Activated CD4-positive, alpha-beta T cell treated with anti-CD3 and anti-CD28 coated beads, Interleukin-2, Interleukin-4, amounts not matched to agents 100 ng/mL and 50 ng/mL, durations not matched to agents 16 hours and 8 hours (primary cell): ENCODE measurements around the gene CEP95.

Experiments
- DNase-seq: peaks from one replicate; pipeline ENCODE4 v3.0.0-alpha.2; 2020; ENCODE audit warnings: low spot score

The CEP95 gene

DNA sequence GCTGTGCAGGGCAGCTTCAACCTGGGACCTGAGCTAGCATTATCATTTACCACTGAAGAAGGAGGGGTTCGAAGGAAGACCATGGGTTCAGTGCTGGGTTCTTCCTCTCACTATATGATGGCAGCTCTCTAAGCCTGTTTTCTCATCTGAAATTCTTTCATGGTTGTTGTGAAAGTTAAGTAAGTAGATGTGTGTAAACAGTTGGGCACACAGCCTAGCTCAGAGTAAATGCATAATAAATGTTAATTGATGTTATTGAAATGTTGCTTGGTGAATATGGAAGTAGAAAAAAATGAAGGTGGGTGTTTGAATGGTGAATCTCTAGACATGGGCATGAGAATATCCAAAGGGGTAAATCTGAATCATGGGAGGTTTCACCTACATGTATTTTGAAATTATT lies 9.1 kb downstream of the CEP95 start:
- no peak for DNase-seq

DNA sequence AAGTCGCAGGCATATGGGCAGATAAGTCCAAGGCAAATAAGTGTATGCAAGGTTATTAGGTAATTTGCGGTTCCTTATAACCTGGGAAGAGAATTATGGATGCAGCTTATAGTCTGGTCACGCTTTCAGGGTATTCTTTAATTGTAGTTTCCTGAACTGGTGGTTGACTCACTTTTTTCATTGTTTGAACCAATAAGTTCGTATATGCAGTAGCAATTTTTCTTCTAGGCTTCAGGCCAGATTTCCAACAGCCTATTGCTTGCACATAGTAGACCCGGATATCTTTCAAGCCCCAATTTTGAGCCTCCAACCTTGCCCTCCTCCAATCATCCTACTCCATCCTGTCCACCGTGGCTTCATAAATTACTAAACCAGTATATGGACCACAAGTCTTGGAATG lies 12.8 kb downstream of the CEP95 start:
- DNase-seq: no peak

DNA sequence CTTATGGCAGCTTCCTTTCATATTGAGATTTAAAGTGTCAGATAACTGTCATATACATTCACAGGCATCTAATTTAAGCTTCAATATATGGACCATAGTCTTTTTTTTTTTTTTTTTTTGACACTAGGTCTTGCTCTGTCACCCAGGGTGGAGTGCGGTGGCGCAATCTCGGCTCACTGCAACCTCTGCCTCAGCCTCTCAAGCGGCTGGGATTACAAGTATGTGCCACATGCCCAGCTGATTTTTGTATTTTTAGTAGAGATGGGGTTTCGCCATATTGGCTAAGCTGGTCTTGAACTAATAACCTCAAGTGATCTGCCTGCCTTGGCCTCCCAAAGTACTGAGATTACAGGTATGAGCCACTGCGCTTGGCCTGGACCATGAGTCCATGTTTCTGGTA lies 13.6 kb downstream of the CEP95 start:
- DNase-seq: no peak

DNA sequence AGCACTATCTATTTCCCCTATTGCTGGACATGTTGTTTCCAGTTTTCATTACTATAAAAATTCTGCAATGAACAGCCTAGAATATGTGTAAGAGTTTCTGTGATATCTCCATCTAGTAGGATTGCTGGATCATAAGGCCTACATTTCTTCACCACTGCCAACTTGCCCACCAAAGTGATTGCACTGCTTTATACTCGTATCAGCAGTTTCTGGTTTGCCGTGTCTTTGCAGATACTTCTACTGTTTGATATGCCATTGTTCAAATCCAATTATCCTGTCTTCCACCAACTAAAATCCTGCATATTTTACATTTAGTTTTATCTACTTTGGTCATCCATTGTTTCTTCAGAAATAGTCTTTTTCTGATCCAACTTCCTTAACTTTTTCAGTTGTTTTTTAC lies 21.1 kb downstream of the CEP95 start:
- DNase-seq: no peak

DNA sequence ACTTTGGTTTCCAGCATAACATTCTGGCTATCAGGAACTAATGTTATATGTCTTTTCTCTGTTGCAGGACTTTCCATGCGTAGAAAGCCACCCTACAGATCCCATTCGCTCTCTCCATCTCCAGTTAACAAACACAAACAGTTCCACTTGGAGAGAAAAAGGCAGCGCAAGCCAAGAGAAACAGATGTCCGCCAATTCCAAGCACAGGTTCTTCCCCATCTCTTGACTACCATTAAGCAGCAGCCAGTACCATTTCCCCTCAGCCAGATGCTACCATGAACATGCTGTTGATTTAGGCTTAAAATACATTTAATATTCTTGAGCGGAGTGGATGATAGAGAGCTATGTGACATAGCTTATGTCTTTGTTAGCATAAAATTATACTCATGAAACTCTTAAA lies 22.4 kb downstream of the CEP95 start:
- no peak for DNase-seq

DNA sequence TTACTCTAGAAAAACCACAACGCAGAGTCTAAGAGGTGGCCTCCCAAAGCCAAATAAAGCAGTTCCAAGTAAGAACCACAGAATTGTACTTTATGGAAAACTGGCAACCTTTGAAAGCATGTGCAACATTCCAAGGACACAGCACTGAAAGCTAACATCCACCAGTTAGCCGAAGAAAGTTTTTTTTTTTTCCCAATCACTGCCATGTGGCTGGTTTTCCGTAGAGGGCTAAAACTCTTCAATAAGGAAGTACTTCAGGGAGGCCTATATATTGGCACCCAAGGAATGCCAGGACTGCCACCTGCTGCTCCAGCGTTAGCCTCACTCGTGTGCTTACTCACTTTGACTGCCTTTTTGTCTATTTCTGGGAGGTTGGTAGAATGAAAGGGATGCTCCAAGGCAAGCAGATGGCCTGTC lies 25.2 kb downstream of the CEP95 start:
- DNase-seq: no peak

DNA sequence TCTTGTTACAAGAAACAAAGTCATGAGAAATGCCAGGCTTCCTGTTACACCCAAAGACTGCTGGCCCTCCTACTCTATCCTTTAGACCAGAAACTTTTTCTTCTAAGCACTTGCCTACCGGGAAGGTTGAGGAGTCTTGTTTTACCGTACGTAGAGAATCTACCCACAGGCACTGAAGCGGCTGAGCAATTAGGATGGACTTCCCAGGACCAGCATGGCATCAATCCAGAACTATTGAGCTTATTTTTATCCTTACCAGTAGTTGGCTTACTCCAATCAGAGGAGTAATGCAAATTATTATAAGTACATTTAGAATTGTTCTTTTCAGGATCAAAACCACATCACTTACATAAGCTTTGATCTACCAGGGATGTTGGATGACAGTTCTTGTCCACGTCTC lies 25.6 kb downstream of the CEP95 start:
- no peak for DNase-seq

DNA sequence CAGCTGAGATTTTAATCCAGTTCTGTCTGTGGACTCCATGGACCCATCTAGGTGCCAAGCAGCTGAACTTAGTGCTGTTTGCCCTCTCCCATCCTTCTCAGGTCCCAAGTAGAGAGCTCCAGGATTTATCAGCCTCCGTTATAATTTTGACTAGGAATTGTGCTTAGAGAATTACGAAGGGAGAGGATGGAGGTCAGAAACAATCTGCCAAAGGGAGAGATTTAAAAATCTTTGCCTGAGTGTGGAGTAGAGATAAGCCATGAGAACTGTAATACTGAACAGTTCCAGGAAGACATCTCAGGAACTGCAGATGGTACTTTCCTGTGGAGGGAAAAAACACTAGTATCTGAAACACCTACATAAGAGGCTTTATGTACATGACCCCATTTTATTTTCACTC lies 27.0 kb downstream of the CEP95 start:
- no peak for DNase-seq

DNA sequence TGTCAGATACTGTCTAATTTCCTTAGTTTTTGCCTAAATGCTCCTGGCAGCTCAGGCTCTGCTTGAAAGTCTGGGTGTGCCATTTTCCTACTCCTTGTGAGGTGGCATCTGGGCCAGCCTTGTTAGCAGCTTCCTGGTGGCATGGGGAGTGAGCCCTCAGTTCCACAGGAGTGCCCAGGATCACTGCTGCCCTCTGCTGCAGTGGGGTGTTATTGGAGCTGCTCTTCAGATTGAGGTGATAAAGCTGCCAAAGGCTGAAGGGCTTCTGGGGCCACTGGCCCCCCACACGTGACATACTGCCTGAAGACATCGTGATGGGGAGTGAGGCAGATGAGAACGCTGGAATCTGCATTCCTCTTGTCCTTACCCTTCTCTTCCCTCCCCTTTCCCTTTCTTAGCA lies 27.4 kb downstream of the CEP95 start:
- DNase-seq: no peak

DNA sequence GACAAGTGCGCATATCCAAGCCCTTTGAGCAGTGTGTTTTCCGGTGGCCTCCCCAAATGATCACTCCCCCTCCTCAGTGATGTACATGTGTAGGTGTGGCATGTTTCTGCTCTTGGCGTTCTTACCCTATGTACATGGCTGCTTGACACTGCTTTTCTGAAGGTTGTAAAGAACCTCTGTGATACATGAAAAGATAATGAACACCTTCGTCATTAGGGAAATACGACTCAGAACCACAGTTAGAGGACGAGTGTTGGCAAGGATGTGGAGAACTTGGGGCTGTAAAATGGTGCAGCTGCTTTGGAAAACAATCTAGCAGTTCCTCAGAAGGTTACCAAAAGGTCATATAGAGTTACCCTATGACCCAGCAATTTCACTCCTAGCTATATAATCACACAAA lies 28.6 kb downstream of the CEP95 start:
- DNase-seq: no peak

DNA sequence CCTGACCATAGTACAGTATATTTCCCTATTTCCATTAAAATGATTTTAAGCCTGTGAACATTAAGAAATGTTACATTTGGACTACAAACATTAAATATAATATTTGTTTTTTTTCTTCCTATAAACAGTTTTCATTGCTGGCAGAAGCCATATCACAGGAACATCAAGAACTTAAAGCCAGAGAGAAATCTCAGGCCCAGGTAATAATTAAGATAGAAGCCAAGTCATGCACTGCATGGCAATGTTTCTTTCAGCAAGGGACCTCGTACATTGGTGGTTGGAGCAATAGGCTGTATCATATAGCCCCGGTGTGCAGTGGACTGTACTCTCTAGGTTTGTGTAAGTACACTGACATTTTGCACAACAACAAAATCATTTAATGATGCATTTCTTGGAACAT lies 30.1 kb downstream of the CEP95 start:
- DNase-seq: no peak

DNA sequence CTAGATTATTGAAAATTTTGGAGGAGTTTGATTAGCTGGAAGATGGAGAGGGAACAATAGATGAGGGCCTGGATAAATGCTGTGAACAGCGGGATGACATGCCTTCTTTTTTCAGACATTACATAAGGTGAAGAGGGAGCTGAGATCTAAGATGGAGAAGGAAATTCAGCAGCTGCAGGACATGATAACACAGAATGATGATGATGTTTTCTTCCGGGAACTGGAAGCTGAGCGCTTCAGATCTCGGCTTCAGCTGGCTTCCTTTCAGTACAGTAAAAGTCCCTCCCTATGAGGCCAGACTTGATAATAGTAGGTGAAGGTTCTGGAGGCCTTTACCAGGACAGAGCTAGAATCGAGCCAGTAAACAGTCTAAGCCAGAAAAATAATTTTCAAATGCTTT lies 30.7 kb downstream of the CEP95 start:
- DNase-seq: no peak

DNA sequence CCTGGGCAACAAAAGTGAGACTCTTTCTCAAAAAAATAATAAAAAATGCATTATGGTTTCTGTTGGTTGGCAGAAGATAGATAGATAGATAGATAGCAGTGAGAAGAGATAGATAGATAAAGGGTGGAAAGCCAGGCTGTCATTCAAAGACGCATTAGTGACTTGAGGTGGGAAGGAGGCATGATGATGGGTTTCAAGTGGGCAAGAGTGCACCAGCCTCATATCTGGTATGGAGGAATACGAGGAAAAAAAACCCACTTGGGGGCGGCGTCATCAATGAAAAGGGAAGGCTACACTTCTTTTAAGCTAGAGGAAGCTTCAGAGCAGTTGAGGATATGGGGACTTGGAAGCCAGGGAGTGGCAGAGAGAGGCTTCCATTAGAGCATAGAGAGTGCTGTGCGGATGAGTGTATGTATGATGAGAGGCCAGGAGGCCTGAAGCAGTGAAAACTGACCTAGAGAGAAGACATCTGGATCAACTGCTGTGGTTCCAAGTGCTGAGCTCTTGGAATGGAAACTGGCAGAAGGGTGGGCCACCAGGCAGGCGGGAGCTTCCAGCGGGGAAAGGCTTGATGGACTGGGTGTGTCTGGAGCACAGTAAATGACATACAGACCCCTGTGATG lies 31.8 kb downstream of the CEP95 start:
- no peak for DNase-seq

DNA sequence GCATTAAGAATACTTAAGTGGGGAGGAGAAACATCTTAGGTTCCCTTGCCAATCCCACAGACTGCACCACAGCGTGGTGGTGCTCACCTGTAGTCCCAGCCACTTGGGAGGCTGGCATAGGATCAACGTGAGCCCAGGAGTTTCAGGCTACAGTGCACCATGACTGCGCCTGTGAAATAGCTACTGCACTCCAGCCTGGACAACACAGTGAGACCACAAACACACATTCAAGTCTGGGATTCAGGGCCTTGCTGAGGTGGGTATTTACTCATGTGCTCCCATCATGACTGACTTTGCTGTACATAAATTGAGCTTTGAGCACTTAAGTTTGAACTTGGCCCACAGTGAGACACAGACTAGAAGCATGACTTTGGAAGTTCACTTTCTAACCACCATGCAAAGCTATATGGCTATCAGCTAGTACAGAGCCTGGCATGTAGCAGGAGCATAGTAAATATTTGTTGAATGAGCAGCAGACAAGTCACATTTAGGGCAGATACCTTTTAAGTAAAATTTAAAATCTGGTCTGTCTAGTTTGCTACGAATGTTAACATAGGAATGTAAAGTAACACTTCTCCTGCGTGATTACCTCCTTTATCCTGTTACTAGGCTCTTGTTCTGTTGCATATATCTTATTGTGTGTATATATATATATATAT lies 33.5 kb downstream of the CEP95 start:
- no peak for DNase-seq

DNA sequence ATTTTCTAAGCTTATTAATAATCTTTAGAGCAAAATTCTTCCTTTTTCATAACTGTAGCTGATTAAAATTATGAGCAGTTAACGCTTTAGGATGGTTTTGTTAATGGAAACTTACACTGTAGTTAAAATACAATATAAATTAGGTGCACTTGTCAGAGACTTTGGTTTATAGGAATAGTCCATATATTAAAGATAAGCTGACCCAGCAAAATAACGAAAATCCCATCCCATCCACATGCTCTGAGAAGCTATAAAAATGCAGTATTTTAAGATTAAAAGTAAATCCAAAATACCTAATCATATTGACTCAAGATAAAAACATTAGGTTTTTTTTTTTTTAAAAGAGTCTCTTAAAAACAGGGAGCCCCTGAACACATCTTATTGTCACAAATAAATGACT lies 38.0 kb downstream of the CEP95 start:
- no peak for DNase-seq

DNA sequence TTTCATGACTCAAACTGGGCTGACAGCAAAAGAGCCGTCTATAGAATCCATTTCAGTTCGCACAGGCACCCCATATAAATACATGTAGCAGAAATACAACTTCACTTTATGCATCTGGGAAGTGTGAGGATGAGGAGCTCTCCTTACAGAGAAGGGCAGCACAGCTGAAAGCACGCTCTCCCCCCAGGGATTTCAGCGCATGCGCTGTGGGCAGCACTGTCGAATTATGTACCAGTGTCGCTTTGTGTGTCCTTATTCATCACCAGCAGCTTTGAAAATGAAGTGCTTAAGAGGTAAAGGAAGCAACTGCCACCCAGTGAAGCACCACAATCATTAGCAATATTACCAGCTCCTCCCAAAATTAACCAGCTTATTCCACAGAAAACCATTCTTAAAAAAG lies 39.9 kb downstream of the CEP95 start:
- DNase-seq: no peak

DNA sequence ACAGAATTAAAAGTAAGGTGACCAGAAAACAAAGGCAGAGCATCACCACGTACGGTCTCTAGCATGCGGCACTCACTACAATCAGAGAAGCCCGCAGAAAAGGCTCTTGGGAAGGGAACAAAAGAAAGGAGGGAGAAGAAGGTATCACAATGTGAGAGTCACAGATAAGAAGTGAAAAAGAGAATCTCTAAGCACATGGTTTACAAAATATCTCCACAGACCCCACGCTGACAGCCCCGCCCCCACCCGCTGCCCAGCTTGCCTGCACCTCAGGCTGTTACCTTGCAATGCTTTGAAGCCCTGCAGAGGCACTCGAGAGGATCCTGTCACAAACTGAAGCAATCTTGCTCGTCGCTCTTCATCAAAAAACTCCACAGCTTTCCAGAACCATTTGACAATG lies 40.5 kb downstream of the CEP95 start:
- DNase-seq: no peak

DNA sequence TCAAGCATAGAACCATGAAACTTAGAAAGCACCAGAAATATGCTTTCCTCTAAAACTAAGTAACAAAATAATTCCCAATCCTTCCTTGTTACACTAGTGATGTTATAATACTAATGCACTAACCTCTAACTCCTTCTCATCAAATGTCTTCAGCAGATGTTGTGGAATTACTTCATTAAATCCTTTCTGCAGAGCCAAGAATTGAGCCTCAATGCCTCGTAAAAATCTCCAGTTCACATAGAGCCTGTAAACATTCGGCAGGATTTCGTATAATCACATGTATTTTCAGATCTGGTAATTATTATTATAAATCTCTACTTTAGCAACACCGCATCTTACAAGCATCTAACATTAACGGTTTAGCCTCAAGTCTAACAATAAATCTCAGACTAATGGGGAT lies 44.7 kb downstream of the CEP95 start:
- no peak for DNase-seq

DNA sequence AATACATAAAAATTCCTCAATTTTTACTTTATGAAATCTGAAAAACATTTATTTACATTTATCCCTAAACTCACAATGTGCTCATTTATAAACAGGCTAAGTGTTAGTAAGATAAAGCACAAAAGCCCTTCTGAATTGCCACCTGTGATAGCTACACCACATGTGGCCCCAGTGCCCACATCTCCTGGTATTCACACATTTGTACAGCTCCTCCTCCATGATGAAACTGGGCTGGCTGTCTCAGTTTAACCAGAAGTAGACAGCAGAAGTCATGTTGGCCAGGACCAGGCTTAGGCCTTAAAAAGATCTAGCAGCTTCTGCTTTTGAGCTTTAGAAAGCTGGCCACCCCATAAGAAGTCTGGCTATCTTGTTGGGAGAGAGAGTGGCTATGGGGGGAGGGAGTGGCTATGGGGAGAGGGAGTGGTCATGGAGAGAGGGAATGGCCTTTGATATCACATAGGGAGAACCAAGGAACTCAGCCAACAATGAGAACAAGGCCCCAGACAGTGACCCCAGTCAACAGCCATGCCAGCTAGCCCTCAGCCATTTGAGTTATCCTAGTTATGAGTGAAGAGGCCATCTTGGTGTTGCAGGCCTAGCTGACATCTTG lies 47.4 kb downstream of the CEP95 start:
- DNase-seq: no peak

DNA sequence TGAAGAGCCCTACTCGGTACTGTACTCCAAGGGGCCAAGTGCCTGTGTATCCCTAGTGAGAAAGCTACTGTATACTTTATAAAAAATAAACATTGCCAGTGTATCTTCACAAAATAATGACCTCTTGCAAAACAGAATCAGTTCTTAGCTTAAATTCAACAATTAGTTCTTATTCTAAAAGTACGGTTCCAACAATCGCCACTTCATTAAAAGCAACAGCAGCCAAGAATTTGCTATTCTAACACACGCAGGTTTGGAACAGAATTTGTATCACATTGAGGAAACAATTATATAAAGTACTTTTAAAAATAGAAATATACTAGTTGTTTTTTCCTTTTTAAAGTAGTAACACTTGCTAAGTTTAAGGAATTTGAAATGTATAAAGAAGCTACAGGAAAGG lies 48.5 kb downstream of the CEP95 start:
- no peak for DNase-seq

DNA sequence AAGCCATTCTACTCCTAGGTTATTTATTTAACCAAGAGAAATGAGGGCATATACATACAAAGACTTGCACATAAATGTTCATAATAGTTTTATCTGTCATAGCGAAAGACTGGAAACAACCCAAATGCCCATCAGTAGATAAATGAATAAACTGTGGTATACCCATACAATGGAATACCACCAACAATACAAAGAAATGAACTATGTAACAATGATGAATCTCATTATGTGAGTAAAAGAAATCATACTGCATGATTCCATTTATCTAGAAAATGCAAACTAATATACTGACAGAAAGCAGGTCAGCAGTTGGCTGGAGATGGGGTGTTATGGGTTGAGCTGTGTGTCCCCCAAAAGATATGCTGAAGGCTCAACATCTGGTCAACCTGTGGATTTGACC lies 57.3 kb downstream of the CEP95 start:
- peak; percentile 12 for DNase-seq

DNA sequence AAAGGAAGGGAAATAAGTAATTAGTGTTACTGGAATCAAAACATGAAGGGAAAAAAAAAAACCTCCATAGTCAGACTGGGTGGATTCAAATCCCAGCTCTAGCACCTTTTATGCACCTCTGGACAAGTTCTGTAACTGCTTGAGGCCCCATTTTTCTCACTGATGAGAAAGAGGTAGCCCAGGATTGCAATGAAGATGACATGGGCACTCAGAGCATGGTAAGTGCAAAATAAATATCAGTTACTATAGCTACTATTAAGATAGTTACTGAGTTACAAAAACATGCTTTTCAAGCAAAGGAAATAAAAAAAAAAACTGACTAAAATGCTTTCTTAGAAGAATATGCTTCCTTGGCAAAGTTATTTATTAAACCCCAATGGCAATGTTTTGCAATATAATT lies 58.8 kb downstream of the CEP95 start:
- no peak for DNase-seq

DNA sequence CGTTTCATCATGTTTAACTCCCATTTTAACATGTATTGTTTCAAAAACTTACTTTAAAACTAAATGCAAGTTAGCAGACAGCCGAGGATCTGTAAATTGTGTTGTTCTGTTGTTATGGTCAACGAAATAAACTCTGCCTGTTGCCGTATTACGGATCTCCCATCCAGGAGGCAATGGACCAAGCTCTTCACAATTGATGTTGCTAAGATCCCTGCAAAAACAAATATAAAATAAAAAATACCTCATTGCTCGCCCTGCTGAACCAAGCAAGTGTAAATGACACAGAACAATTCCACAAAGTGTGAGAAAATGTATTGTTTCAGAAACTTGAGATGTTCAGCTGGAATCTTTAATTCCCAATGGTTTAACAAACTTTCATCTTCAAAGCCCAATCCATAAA lies 65.0 kb downstream of the CEP95 start:
- no peak for DNase-seq

DNA sequence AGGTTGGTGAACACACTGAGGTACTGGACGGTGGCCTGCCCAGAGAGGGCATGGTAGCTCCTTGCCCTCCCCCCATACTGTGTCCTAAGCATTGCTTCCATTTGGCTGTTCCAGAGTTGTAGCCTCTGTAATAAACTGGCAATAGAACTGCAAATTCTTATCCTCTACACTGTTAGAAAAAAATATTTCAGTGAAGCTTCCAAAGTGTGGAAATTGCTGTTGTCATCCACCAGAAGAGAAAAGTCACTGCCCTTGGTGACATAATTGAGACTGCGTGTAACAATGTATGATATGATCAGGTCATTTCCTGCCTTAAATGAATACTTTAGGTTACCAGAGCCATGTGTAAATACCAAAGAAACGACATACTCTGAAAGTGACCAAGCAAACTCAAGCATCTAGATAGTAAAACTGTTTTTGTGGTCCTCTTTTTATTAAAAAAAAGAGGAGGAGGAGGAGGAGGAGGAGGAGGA lies 65.9 kb downstream of the CEP95 start:
- peak; percentile 81 for DNase-seq
